Measurements from ENCODE around the gene TAF12.

Gene TAF12

DNA sequence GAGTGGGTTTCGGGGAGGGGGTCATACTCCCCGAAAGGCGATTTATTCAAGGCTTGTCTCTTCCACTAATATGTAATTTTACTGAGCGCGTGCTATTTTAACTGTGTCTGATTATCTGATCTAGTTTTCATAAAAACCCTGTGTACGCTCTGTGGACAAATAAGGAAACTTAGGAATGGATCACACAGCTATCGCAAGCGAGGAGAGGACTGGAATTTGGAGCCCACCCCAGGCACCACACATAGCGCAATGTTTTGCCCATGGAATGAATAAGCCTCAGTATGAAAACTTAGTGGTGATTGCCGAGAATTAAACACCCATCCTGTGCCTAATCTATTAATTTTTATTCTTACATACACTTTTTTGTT lies 60.6 kb downstream of the TAF12 start:
- peak in 1 of 2 experiments; percentile 17 for DNase-seq (ENCODE audit: low read depth in 2 of 2)

DNA sequence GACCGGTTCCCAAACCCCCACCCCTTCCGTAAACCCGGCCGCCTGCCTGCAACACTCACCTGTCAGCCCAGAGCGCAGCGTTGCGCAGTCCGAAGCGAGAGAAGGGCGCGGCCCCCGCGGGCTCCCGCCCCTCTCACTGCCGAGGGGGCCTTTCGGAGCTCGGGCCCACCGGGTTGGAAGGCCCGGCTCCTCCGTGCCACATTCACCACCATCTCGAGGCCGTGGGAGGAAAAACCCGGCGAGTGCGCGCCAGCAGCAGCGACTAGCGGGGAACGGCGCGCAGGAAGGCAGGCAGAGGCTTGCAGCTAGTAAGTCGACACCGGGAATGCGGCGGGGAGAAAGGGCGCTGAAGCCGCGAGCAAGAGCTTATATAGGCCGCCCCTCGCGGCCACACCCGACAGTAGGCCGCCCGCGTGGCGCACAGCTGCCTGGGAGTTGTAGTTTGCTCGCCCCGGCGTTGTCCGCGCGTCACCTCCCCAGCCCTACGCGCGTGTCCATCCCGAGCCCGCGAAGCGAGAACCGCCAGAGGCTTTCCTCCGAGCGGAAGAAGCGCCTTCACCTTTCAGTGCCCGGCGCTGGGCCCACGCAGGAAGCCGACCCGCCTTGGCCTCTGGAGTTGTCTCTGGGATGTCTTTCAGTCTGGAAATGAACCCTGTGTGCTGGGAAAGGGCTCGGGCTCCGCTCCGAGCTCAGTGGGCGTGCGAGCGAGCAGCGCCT lies 61.2 kb downstream of the TAF12 start:
- DNase-seq (ENCODE audit: low read depth in 2 of 2): peak; percentile 88

DNA sequence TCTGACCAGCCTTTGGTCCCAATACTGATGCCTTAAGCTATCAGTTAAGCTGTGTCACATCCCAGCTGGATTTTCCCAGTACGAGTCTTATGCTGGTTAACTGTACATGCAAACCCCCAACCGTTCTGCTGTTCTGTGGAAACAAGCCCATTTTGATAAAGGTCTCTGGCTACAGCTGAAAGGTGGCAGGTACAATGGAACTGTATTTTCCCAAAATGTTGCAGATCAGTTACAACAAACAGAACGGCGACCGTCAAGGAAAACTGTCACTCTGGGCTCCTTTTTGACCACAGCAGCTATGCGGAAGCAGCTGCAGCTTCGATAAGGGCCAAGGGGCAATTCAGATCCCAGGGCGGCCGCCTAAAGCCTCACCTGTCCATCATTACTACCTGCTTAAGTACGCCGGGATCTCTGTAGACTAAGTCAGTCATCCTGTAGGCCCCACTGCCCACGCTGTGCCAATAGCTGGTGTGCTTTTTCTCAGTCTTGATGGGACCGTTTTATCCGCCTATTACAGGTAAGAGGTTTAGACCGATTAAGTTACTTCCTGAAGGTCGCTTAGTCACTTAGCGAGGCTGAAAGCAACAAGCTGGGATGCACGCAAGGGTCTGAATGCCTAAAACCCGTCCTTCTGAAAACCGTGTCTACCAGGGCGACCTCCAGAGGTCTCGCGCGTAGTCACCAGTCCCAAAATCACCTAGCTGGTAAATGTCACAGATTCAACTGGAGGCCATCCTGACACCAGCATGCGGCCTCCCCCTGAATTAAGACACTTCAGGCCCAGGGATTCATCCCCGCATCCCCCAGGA lies 61.9 kb downstream of the TAF12 start:
- DNase-seq (ENCODE audit: low read depth in 2 of 2): no peak

DNA sequence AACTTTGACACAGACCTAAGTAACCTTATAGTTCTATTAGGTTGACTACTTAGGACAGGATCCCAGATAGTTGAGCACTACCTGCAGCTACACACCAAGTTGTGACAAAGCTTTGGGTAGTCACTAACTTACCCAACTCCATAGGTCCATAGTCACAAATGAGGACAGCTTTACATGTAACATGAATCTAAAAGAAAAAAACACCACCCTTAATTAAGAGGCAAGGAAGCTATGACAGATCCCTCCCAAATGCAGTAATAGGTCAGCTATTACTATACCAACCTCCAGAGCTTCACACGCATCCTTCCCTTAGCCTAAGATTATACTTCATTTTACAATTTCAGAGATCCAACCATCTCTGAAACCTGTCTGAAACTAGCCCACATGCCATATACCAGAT lies 63.5 kb downstream of the TAF12 start:
- no peak for DNase-seq (ENCODE audit: low read depth in 2 of 2)

DNA sequence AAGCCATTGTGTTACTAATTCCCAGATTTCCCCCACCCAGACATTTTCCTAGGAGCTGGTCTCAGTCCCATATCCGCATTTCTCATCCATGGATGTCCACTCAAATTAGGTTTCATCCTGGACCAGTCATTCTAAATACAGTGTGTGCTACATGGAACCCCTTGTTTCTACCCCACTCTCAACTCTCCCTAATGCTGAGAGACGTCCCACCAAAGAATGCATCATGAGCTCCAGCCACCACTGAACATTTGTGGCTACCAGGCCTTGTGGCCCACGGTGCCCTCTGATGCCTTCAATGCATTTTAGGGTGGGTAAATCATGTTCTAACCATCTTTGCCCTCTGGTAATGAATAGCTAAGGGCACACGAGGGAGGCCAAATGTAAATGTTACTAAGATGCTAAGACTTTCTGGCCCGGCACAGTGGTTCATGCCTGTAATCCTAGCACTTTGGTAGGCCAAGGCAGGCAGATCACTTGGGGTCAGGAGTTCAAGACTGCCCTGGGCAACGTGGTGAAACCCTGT lies 64.1 kb downstream of the TAF12 start:
- no peak for DNase-seq (ENCODE audit: low read depth in 2 of 2)

DNA sequence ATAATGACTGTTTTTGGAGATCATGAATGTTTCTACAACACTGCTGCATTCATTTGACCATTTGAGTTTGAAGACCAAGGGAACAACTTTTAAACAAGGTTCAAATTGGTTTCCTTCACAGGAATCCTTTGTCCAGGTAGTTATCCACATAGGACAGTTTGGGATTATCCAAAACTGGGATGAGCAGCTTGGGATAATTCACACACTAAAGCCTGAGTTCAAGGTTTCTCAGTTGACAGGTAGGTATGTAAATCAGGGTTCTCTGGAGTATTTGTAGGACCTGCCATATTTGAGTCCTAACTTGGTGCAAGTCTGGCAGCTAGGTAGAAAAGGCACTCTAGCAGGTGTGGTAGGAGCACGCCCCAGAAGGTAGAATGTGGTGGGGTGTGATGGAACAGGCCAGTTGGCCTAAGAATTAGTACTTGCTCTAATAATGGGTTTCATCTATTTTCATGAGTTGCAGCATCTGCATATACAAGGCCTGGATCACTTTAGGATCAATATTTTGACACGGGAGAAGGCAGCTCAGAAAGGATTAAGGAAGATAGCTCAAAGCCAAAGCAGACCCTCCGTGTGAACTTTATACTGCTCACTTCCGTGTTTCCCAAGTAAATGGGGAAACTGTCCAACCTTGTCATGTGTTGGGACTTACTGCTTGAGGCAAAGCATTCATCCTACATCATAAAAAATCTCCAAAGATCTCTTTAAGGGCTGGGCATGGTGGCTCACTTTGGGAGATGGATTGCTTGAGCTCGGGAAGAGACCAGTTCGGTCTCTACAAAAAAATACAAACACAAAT lies 64.9 kb downstream of the TAF12 start:
- DNase-seq (ENCODE audit: low read depth in 2 of 2): no peak

DNA sequence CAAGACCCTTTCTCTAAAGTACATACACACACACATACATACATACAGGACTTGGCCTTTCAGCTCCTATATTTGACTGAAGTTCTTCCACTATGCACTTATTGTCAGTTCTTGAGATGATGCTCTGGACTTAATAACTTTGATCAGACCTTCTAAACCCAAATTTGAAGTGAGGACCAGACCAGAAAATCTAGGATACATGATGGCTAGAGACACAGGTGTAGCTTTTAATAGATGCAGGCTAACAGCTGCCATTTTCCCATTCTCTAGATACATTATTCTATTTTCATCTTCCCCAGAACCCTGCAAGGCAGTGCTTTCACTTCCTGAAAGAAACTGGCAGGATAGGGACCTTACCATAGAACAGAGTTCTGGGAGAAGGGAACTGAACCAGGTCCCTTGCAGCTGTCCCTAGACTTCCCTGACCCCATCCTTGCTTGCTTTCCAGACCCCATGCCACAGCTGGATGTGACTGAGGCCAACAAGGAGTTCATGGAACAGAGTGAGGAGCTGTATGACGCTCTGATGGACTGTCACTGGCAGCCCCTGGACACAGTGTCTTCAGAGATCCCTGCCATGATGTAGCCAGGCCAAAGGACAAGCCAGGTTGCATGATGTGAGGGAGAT lies 65.7 kb downstream of the TAF12 start:
- DNase-seq (ENCODE audit: low read depth in 2 of 2): no peak

DNA sequence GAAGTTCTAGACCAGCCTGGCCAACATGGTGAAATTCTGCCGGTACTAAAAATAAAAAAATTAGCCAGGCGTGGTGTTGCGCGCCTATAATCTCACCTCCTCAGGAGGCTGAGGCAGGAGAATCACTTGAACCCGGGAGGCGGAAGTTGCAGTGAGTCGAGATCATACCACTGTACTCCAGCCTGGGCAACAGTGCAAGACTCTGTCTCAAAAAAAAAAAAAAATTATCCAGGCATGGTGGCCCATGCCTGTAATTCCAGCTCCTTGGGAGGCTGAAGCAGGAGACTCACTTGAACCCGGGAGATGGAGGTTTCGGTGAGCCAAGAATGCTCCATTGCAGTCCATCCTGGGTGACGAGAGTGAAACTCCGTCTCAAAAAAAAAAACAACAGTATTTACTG lies 69.3 kb downstream of the TAF12 start:
- no peak for DNase-seq (ENCODE audit: low read depth in 2 of 2)

DNA sequence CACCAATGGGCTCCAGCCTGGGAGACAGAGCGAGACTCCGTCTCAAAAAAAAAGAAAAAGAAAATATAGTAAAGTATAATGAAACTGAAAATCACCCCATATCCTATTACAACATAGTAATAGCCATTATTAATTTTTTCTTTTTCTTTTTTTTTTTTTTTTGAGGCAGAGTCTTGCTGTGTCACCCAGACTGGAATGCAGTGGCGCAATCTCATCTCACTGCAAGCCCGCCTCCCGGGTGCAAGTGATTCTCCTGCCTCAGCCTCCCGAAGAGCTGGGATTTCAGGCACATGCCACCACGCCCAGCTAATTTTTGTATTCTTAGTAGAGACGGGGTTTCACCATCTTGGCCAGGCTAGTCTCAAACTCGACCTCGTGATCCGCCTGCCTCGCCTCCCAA lies 70.0 kb downstream of the TAF12 start:
- DNase-seq (ENCODE audit: low read depth in 2 of 2): peak in 1 of 2 experiments; percentile 33

DNA sequence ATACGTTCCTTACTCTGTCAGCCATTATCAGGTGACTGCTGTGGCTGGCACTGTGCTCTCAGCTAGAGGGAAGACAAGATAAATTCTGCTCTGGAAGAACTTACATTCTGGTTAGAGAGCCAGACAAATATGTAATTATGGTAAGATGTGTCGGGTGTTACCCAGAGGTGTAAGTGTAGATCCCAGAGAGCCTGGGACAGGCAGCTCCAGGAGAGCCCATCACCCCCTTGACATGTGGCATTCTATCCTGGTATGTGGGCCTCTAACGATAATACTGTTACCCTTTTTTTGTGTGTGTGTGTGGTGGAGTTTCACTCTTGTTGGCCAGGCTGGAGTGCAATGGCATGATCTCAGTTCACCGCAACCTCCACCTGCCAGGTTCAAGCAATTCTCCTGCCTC lies 71.0 kb downstream of the TAF12 start:
- no peak for DNase-seq (ENCODE audit: low read depth in 2 of 2)

DNA sequence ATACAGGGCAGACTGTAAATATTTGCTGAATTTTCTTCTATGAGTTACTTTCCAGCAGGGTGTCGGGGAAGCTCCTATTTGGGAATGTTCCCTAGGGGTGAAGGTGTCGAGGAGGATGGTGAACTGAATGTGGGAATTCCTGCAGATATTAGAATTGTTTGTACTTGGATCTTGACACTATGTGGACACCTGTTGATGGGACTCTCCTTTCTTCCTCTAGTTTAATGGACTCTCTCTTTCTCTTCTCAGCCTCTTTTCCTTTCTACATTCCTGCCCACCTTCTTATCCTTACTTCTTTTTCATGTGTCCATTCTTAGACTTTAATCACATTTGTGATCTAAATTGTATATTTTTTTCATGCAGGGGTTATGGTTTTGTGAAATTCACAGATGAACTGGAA lies 75.9 kb downstream of the TAF12 start:
- DNase-seq (ENCODE audit: low read depth in 2 of 2): no peak

DNA sequence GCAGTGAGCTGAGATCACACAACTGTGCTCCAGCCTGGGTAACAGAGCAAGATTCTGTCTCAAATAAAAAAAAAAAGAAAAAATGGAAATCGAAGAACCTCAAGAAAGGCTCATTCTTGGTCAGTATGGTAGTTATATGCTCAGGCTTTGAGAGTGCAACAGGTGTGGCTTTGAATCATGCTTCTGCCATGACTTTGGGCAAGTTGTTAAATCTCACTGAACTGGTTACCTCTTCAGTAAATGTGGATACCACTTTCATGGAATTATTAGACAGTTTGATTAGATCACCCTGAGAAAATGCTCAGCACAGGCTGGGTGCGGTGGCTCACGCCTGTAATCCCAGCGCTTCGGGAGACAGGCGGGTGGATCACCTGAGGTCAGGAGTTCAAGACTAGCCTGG lies 77.1 kb downstream of the TAF12 start:
- no peak for DNase-seq (ENCODE audit: low read depth in 2 of 2)

DNA sequence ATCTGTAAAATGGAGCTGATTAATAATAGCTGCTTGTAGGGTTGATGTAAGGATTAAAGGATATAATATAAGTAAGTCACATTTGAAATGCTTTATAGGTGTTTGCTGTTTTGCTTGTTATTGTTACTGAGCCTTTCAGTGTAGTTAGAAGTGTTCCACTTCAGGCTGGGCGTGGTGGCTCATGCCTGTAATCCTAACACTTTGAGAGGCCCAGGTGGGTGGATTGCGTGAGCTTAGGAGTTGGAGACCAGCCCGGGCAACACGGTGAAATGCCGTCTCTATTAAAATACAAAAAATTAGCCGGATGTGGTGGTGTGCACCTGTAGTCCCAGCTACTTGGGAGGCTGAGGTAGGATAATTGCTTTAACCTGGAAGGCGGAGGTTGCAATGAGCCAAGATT lies 77.8 kb downstream of the TAF12 start:
- no peak for DNase-seq (ENCODE audit: low read depth in 2 of 2)

DNA sequence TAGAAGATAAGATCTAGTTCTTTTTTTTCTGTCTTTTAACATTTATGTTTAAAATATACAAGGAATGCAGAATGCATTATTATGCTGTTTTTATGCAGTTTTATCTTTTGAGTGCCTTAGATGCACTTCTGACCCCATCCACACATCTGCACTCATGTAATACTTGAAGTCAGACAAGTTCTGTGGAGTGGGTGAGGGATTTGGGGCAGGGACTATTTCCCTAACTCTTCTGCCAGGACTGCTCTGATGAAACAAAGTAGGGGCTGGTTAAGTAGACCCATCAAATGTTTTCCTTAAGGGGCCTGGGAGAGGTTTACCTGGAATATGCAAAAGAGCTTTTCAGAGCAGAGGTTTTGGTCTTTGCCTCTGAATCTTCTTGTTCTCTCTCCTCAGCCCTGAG lies 78.6 kb downstream of the TAF12 start:
- no peak for DNase-seq (ENCODE audit: low read depth in 2 of 2)

DNA sequence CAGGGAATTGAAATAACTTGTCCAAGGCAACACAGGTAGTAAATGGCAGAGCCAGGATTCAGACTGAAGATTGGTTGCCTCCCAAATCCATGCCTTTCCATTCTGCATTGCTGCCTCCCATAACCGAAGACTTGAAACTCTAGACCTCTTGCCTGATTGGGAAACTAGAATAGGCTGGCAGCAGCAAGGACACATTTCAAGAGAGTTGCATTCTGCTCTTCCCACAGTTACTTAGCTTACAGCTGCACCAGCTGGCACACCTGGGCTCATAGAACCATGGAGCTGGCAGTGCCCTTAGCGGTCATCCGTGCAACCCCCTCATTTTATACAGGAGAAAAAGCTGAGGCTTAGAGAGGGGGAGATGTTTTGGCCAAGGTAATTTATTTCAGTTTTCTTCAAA lies 82.0 kb downstream of the TAF12 start:
- no peak for DNase-seq (ENCODE audit: low read depth in 2 of 2)

Data from fibroblast of skin of left biceps (primary cell).